ENCODE measurements around the gene SEC61A1. TPM values are rescaled to one million over a fixed set of nuclear protein-coding genes. Genes with fewer than 3 reads are reported as not detected.

Gene SEC61A1
- total RNA-seq, 1 experiment from 2014 or later: 148 TPM

GRCh38 chr3:128067489-128067888, 15.3 kb downstream of the SEC61A1 start:
- Histone ChIP-seq H3K27me3 (no peaks in the 10 kb centered on the region), H3K36me3 (peaks cover 86% of the 10 kb centered on the region), H3K27ac (no peak overlapping the region), H3K9me3 (replicated peaks) (no peaks in the 10 kb centered on the region), H3K4me3 (no peak overlapping the region), H3K4me1 (no peaks in the 10 kb centered on the region)
- DNase-seq: no peak

DNA sequence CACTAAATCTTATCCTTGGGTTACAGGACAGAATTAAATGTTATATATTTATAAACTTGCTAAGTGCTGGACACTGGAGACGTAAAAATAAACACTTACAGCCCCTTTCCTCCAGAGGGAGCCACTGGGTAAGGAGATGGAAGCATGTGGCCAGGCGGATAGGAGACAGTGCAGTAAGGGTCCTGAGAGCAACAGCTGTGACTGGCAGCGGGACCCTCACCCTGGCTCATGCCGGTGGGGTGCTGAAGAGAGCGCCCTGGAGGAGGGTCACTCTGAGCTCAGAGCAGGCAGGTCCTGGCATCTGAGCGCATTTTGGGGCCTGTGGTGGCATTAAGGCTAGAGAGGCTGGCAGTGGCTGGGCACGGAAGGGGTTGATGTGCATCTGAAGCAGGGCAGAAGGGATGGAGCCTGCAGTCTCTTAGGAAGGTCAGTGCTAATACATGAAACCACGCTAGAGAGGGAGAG, 16.0 kb downstream of the SEC61A1 start:
- H3K27me3 ChIP-seq: no peaks in the 10 kb centered on the region
- peak; percentile 48 to 73 for DNase-seq
- H3K27ac ChIP-seq: no peak overlapping the region
- H3K9me3 ChIP-seq (replicated peaks): no peaks in the 10 kb centered on the region
- H3K4me1 ChIP-seq: no peaks in the 10 kb centered on the region
- peaks cover 85% of the 10 kb centered on the region for H3K36me3 ChIP-seq
- H3K4me3 ChIP-seq: no peak overlapping the region

GRCh38 chr3:128069271-128069670, 17.0 kb downstream of the SEC61A1 start:
- no peak for DNase-seq
- H3K36me3 ChIP-seq: peaks cover 75% of the 10 kb centered on the region

GRCh38 chr3:128070898-128071591, 18.8 kb downstream of the SEC61A1 start:
- peaks cover 69% of the 10 kb centered on the region for H3K36me3 ChIP-seq
- no peak for DNase-seq
- no peak overlapping the region for H3K27ac ChIP-seq
- H3K4me3 ChIP-seq: no peak overlapping the region
- no peaks in the 10 kb centered on the region for H3K4me1 ChIP-seq
- no peaks in the 10 kb centered on the region for H3K27me3 ChIP-seq
- no peaks in the 10 kb centered on the region for H3K9me3 ChIP-seq (replicated peaks)

More at GRCh38 chr3:128069271-128069670, 17.0 kb downstream of the SEC61A1 start:
- no peak overlapping the region for H3K27ac ChIP-seq
- H3K4me3 ChIP-seq: no peak overlapping the region
- H3K27me3 ChIP-seq: no peaks in the 10 kb centered on the region
- no peaks in the 10 kb centered on the region for H3K4me1 ChIP-seq
- no peaks in the 10 kb centered on the region for H3K9me3 ChIP-seq (replicated peaks)

- H3K27me3 ChIP-seq: no peaks in the 10 kb centered on the region
- no peak for DNase-seq
- no peak overlapping the region for H3K4me3 ChIP-seq
- no peaks in the 10 kb centered on the region for H3K4me1 ChIP-seq
- no peak overlapping the region for H3K27ac ChIP-seq
- no peaks in the 10 kb centered on the region for H3K9me3 ChIP-seq (replicated peaks)
- H3K36me3 ChIP-seq: peaks cover 62% of the 10 kb centered on the region
These were observed 19.7 kb downstream of the SEC61A1 start for GRCh38 chr3:128071771-128072453.

- Histone ChIP-seq H3K27ac (no peak overlapping the region), H3K4me3 (no peak overlapping the region), H3K4me1 (no peaks in the 10 kb centered on the region), H3K27me3 (no peaks in the 10 kb centered on the region), H3K9me3 (replicated peaks) (no peaks in the 10 kb centered on the region), H3K36me3 (peaks cover 57% of the 10 kb centered on the region)
- no peak for DNase-seq
These were observed 20.4 kb downstream of the SEC61A1 start for GRCh38 chr3:128072454-128073184.

GRCh38 chr3:128073185-128073725, 21.0 kb downstream of the SEC61A1 start:
- Histone ChIP-seq H3K4me3 (no peak overlapping the region), H3K9me3 (replicated peaks) (no peaks in the 10 kb centered on the region), H3K27ac (no peak overlapping the region), H3K4me1 (no peaks in the 10 kb centered on the region), H3K36me3 (peaks cover 52% of the 10 kb centered on the region), H3K27me3 (no peaks in the 10 kb centered on the region)
- no peak for DNase-seq

GRCh38 chr3:128073807-128074206, 21.6 kb downstream of the SEC61A1 start:
- no peak overlapping the region for H3K27ac ChIP-seq
- H3K4me1 ChIP-seq: no peaks in the 10 kb centered on the region
- H3K9me3 ChIP-seq (replicated peaks): no peaks in the 10 kb centered on the region
- DNase-seq: no peak
- H3K4me3 ChIP-seq: no peak overlapping the region
- H3K36me3 ChIP-seq: peaks cover 46% of the 10 kb centered on the region
- no peaks in the 10 kb centered on the region for H3K27me3 ChIP-seq

- no peak overlapping the region for H3K27ac ChIP-seq
- DNase-seq: no peak
- H3K4me1 ChIP-seq: 0 out of 2 replicates have a peak, but pooled peaks cover 2% of the 10 kb centered on the region
- no peaks in the 10 kb centered on the region for H3K9me3 ChIP-seq (replicated peaks)
- no peaks in the 10 kb centered on the region for H3K27me3 ChIP-seq
- peaks cover 37% of the 10 kb centered on the region for H3K36me3 ChIP-seq
- H3K4me3 ChIP-seq: no peak overlapping the region
These were observed 22.7 kb downstream of the SEC61A1 start for GRCh38 chr3:128074851-128075521.

- no peak for DNase-seq
- H3K4me1 ChIP-seq: peaks cover 10% of the 10 kb centered on the region
- no peaks in the 10 kb centered on the region for H3K9me3 ChIP-seq (replicated peaks)
- H3K4me3 ChIP-seq: no peak overlapping the region
- no peak overlapping the region for H3K27ac ChIP-seq
- H3K27me3 ChIP-seq: no peaks in the 10 kb centered on the region
- peaks cover 31% of the 10 kb centered on the region for H3K36me3 ChIP-seq
These were observed 23.6 kb downstream of the SEC61A1 start for GRCh38 chr3:128075522-128076482.

- Histone ChIP-seq H3K9me3 (replicated peaks) (no peaks in the 10 kb centered on the region), H3K4me3 (no peak overlapping the region), H3K27ac (no peak overlapping the region), H3K27me3 (no peaks in the 10 kb centered on the region), H3K36me3 (peaks cover 32% of the 10 kb centered on the region), H3K4me1 (peaks cover 10% of the 10 kb centered on the region)
- no peak for DNase-seq
These were observed 24.4 kb downstream of the SEC61A1 start for GRCh38 chr3:128076483-128077201.

GRCh38 chr3:128077202-128077624, 25.0 kb downstream of the SEC61A1 start:
- H3K4me1 ChIP-seq: peaks cover 10% of the 10 kb centered on the region
- H3K27ac ChIP-seq: no peak overlapping the region
- DNase-seq: no peak
- no peaks in the 10 kb centered on the region for H3K9me3 ChIP-seq (replicated peaks)
- H3K27me3 ChIP-seq: no peaks in the 10 kb centered on the region
- peaks cover 30% of the 10 kb centered on the region for H3K36me3 ChIP-seq
- no peak overlapping the region for H3K4me3 ChIP-seq

DNA sequence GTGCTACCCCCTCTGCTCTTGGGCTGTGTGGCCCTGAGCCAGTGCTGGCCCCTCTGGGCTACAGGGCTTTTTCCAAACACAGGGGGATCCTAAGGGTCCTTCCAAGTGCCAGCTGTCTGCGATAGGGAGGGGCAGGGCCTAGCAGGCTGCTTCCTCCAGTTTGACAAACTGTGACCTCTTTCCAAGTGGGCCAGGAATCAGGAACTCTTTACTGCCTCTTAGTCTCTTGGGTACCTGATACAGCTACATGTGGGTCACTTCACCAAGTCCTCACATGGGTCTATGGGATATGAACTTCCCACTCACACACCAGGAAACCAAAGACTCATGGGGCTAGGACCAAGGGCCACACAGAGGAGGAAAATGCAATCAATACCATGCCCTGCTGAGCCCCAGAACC, 25.4 kb downstream of the SEC61A1 start:
- H3K4me1 ChIP-seq: peaks cover 10% of the 10 kb centered on the region
- H3K27me3 ChIP-seq: no peaks in the 10 kb centered on the region
- H3K4me3 ChIP-seq: no peak overlapping the region
- no peaks in the 10 kb centered on the region for H3K9me3 ChIP-seq (replicated peaks)
- H3K27ac ChIP-seq: no peak overlapping the region
- DNase-seq: no peak
- H3K36me3 ChIP-seq: peaks cover 29% of the 10 kb centered on the region

Data from SJCRH30 (cell line).